ENCODE results near the gene POLR2J.

The POLR2J gene

GRCh38 chr7:102432442-102433218, 46.1 kb downstream of the POLR2J start:
- ATAC-seq (ENCODE audit: low read depth) = no peak
- TF ChIP-seq CTCF (IDR thresholded peaks at IDR 0.05; ENCODE audit: poor library complexity, severe bottlenecking) = no peak
- Histone ChIP-seq H3K27ac (ENCODE audit: poor library complexity, severe bottlenecking) (peak overlapping the region; percentile 17), H3K4me3 (ENCODE audit: severe bottlenecking) (peak overlapping the region; percentile 91), H3K9me3 (ENCODE audit: severe bottlenecking) (no peaks in the 10 kb centered on the region), H3K4me1 (ENCODE audit: insufficient read depth, poor library complexity, severe bottlenecking) (peaks cover 9% of the 10 kb centered on the region), H3K27me3 (ENCODE audit: insufficient read depth, poor library complexity, severe bottlenecking) (no peaks in the 10 kb centered on the region), H3K36me3 (ENCODE audit: low read depth) (no peaks in the 10 kb centered on the region)
- DNase-seq (ENCODE audit: low spot score) = no peak

GRCh38 chr7:102431617-102432298, 47.0 kb downstream of the POLR2J start:
- TF ChIP-seq CTCF (IDR thresholded peaks at IDR 0.05; ENCODE audit: poor library complexity, severe bottlenecking) = no peak
- 0 out of 3 replicates have a peak, but pooled peaks have one; percentile 11 for ATAC-seq (ENCODE audit: low read depth)
- Histone ChIP-seq H3K27me3 (ENCODE audit: insufficient read depth, poor library complexity, severe bottlenecking) (no peaks in the 10 kb centered on the region), H3K27ac (ENCODE audit: poor library complexity, severe bottlenecking) (peak overlapping the region; percentile 0), H3K4me3 (ENCODE audit: severe bottlenecking) (no peak overlapping the region), H3K4me1 (ENCODE audit: insufficient read depth, poor library complexity, severe bottlenecking) (peaks cover 9% of the 10 kb centered on the region), H3K9me3 (ENCODE audit: severe bottlenecking) (no peaks in the 10 kb centered on the region), H3K36me3 (ENCODE audit: low read depth) (no peaks in the 10 kb centered on the region)
- DNase-seq (ENCODE audit: low spot score) = no peak

GRCh38 chr7:102429141-102429899, 49.4 kb downstream of the POLR2J start:
- DNase-seq (ENCODE audit: low spot score) (no peak), ATAC-seq (ENCODE audit: low read depth) (no peak)
- Histone ChIP-seq H3K27ac (ENCODE audit: poor library complexity, severe bottlenecking) (no peak overlapping the region), H3K4me3 (ENCODE audit: severe bottlenecking) (no peak overlapping the region), H3K9me3 (ENCODE audit: severe bottlenecking) (no peaks in the 10 kb centered on the region), H3K36me3 (ENCODE audit: low read depth) (peaks cover 11% of the 10 kb centered on the region; the same call in 1 of the 2 replicates), H3K27me3 (ENCODE audit: insufficient read depth, poor library complexity, severe bottlenecking) (no peaks in the 10 kb centered on the region), H3K4me1 (ENCODE audit: insufficient read depth, poor library complexity, severe bottlenecking) (peaks cover 9% of the 10 kb centered on the region)
- TF ChIP-seq CTCF (IDR thresholded peaks at IDR 0.05; ENCODE audit: poor library complexity, severe bottlenecking) = no peak

- ATAC-seq (ENCODE audit: low read depth) = no peak
- Histone ChIP-seq H3K27ac (ENCODE audit: poor library complexity, severe bottlenecking) (no peak overlapping the region), H3K4me1 (ENCODE audit: insufficient read depth, poor library complexity, severe bottlenecking) (peaks cover 14% of the 10 kb centered on the region)
Observed at GRCh38 chr7:102427019-102427405, 51.7 kb downstream of the POLR2J start.

More at GRCh38 chr7:102427019-102427405, 51.7 kb downstream of the POLR2J start:
- no peaks in the 10 kb centered on the region for H3K9me3 ChIP-seq (ENCODE audit: severe bottlenecking)
- no peak for DNase-seq (ENCODE audit: low spot score)
- no peak for TF ChIP-seq CTCF (IDR thresholded peaks at IDR 0.05; ENCODE audit: poor library complexity, severe bottlenecking)
- H3K4me3 ChIP-seq (ENCODE audit: severe bottlenecking) = no peak overlapping the region
- peaks cover 18% of the 10 kb centered on the region for H3K36me3 ChIP-seq (ENCODE audit: low read depth)
- H3K27me3 ChIP-seq (ENCODE audit: insufficient read depth, poor library complexity, severe bottlenecking) = no peaks in the 10 kb centered on the region

Data from RWPE2 (cell line).